HT1080 (cell line): ENCODE measurements around the gene APPL2. TPM values are rescaled to one million over a fixed set of nuclear protein-coding genes. Genes with fewer than 3 reads are reported as not detected.

ENCODE experiments used
- DNase-seq: peaks from one replicate; pipeline ENCODE4 v3.0.0-alpha.2; 2015; ENCODE audit warnings: low read depth
- total RNA-seq: library from RNA; depleted of rRNA; stranded (reverse); fragments of >200 nt; shearing (Covaris generic); gene quantifications from 2 replicates; pipeline ENCODE4 v1.2.3, GENCODE V29; 2014; rRNA removed

The APPL2 gene
- total RNA-seq, 1 experiment from 2014 or later, result 17.5 TPM

- no peak for DNase-seq
Observed at GRCh38 chr12:105138248-105138647, 97.7 kb downstream of the APPL2 start.

Other genes with a start within 250 kb of the APPL2 start
- gene NOPCHAP1, start 249.9 kb downstream of the APPL2 start, total RNA-seq, result 14.8 and 25.8 TPM in 2 replicates
- gene ALDH1L2, start 151.7 kb downstream of the APPL2 start, total RNA-seq, result 0.23 and 0.34 TPM in 2 replicates
- gene WASHC4, start 128.4 kb downstream of the APPL2 start, total RNA-seq, result 37.4 and 38.9 TPM in 2 replicates
- gene C12orf75, start 94.5 kb upstream of the APPL2 start, total RNA-seq, result 128 and 132 TPM in 2 replicates